Activated T-helper 1 cell treated with anti-CD3 and anti-CD28 coated beads, Interleukin-12 subunit alpha, Interleukin-12 subunit beta, Interleukin-2, Interleukin-4 antibody, amounts not matched to agents 30 ng/mL and 10 ng/mL and 1 ng/mL, durations not matched to agents 14 hours and 24 hours and 36 hours (primary cell): ENCODE measurements around the gene PNMA8B. TPM values are rescaled to one million over a fixed set of nuclear protein-coding genes. Genes with fewer than 3 reads are reported as not detected.
"Not testable (repeated sequence)": the region's sequence is repeated elsewhere in the genome, so short reads cannot be mapped to it uniquely, and the experiment has no call there.

Source experiments
- DNase-seq: peaks from one replicate; pipeline ENCODE4 v3.0.0; 2021; ENCODE audit warnings: low spot score
- H3K27ac Mint-ChIP-seq: one replicate; pipeline ENCODE4 v1.8.0; 2021; ENCODE audit warnings: mild to moderate bottlenecking, mixed read lengths
- H3K27me3 Mint-ChIP-seq: one replicate; pipeline ENCODE4 v1.8.0; 2022; ENCODE audit warnings: mild to moderate bottlenecking, moderate library complexity, mixed read lengths; ENCODE audit not compliant: insufficient read depth
- H3K36me3 Mint-ChIP-seq: one replicate; pipeline ENCODE4 v1.8.0; 2021; ENCODE audit warnings: low read depth, mixed read lengths
- H3K4me1 Mint-ChIP-seq: one replicate; pipeline ENCODE4 v1.8.0; 2021; ENCODE audit warnings: low read depth, mixed read lengths
- H3K4me3 Mint-ChIP-seq: one replicate; pipeline ENCODE4 v1.8.0; 2021; ENCODE audit warnings: mild to moderate bottlenecking, moderate library complexity, mixed read lengths
- H3K9me3 Mint-ChIP-seq: one replicate; pipeline ENCODE4 v1.8.0; 2021; ENCODE audit warnings: mixed read lengths
- intact Hi-C: fragments of 100-400 bp; cut with micrococcal nuclease; formaldehyde crosslinking; loops from one replicate; pipeline ENCODE4 v1.15.1; 2024
- total RNA-seq: library from RNA; stranded (reverse); gene quantifications from 2 replicates; pipeline ENCODE4 v1.2.3, GENCODE V29; 2022

The PNMA8B gene
- total RNA-seq, 1 donor from 2014 or later = not detected

GRCh38 chr19:46524308-46524707 lies 28.6 kb upstream of the PNMA8B start:
- intact Hi-C loops = no loop called here
- Mint-ChIP-seq H3K4me3 (no peak overlapping the region), H3K36me3 (peaks cover 9% of the 10 kb centered on the region), H3K9me3 (peaks cover 19% of the 10 kb centered on the region), H3K4me1 (peaks cover 22% of the 10 kb centered on the region), H3K27ac (no peak overlapping the region), H3K27me3 (no peaks in the 10 kb centered on the region)
- DNase-seq = no peak

- Mint-ChIP-seq H3K4me1 (peaks cover 20% of the 10 kb centered on the region), H3K27ac (peak overlapping the region; percentile 70), H3K4me3 (peak overlapping the region; percentile 31), H3K9me3 (peaks cover 19% of the 10 kb centered on the region)
- H3K36me3 Mint-ChIP-seq, H3K27me3 Mint-ChIP-seq, intact Hi-C loops: not testable (repeated sequence)
- peak; percentile 28 for DNase-seq
Measured at GRCh38 chr19:46522988-46523387, 27.3 kb upstream of the PNMA8B start.

GRCh38 chr19:46521241-46521868 lies 25.7 kb upstream of the PNMA8B start:
- peaks cover 20% of the 10 kb centered on the region for H3K4me1 Mint-ChIP-seq
- H3K9me3 Mint-ChIP-seq = peaks cover 19% of the 10 kb centered on the region
- DNase-seq = no peak
- no peaks in the 10 kb centered on the region for H3K27me3 Mint-ChIP-seq
- H3K27ac Mint-ChIP-seq = peak overlapping the region; percentile 62
- no peak overlapping the region for H3K4me3 Mint-ChIP-seq
- intact Hi-C loops = no loop called here
- H3K36me3 Mint-ChIP-seq = peaks cover 9% of the 10 kb centered on the region

GRCh38 chr19:46520616-46521015 lies 24.9 kb upstream of the PNMA8B start:
- Mint-ChIP-seq H3K36me3 (peaks cover 7% of the 10 kb centered on the region), H3K4me1 (peaks cover 26% of the 10 kb centered on the region), H3K27me3 (peaks cover 3% of the 10 kb centered on the region), H3K4me3 (no peak overlapping the region), H3K27ac (no peak overlapping the region), H3K9me3 (peaks cover 18% of the 10 kb centered on the region)
- DNase-seq = no peak
- intact Hi-C loops = no loop called here

- intact Hi-C loops = no loop called here
- Mint-ChIP-seq H3K4me1 (peaks cover 14% of the 10 kb centered on the region), H3K27ac (no peak overlapping the region), H3K27me3 (peaks cover 12% of the 10 kb centered on the region), H3K9me3 (no peaks in the 10 kb centered on the region), H3K4me3 (no peak overlapping the region), H3K36me3 (no peaks in the 10 kb centered on the region)
- DNase-seq = no peak
Measured at GRCh38 chr19:46517471-46517870, 21.8 kb upstream of the PNMA8B start.

- peaks cover 23% of the 10 kb centered on the region for H3K27me3 Mint-ChIP-seq
Measured at GRCh38 chr19:46515879-46516350, 20.2 kb upstream of the PNMA8B start.

GRCh38 chr19:46515290-46515609 lies 19.6 kb upstream of the PNMA8B start:
- DNase-seq = no peak
- H3K27ac Mint-ChIP-seq = no peak overlapping the region
- intact Hi-C loops = no loop called here
- no peak overlapping the region for H3K4me3 Mint-ChIP-seq
- peaks cover 23% of the 10 kb centered on the region for H3K27me3 Mint-ChIP-seq
- peaks cover 3% of the 10 kb centered on the region for H3K9me3 Mint-ChIP-seq
- H3K36me3 Mint-ChIP-seq = no peaks in the 10 kb centered on the region
- peaks cover 12% of the 10 kb centered on the region for H3K4me1 Mint-ChIP-seq

More at GRCh38 chr19:46515879-46516350, 20.2 kb upstream of the PNMA8B start:
- H3K27ac Mint-ChIP-seq = no peak overlapping the region
- intact Hi-C loops = loop anchor here (1.0 kb wide), 1 partner anchor 26 kb away; no protein-coding TSS in a partner anchor
- peaks cover 12% of the 10 kb centered on the region for H3K4me1 Mint-ChIP-seq
- peaks cover 2% of the 10 kb centered on the region for H3K9me3 Mint-ChIP-seq
- no peak overlapping the region for H3K4me3 Mint-ChIP-seq
- DNase-seq = no peak
- H3K36me3 Mint-ChIP-seq = no peaks in the 10 kb centered on the region

GRCh38 chr19:46514589-46515289 lies 19.1 kb upstream of the PNMA8B start:
- DNase-seq = no peak
- intact Hi-C loops = no loop called here
- peaks cover 3% of the 10 kb centered on the region for H3K9me3 Mint-ChIP-seq
- H3K4me1 Mint-ChIP-seq = peaks cover 12% of the 10 kb centered on the region
- H3K36me3 Mint-ChIP-seq = no peaks in the 10 kb centered on the region
- peaks cover 23% of the 10 kb centered on the region for H3K27me3 Mint-ChIP-seq
- no peak overlapping the region for H3K27ac Mint-ChIP-seq
- H3K4me3 Mint-ChIP-seq = no peak overlapping the region

GRCh38 chr19:46513461-46514236 lies 18.0 kb upstream of the PNMA8B start:
- H3K36me3 Mint-ChIP-seq = no peaks in the 10 kb centered on the region
- H3K9me3 Mint-ChIP-seq = peaks cover 3% of the 10 kb centered on the region
- H3K4me1 Mint-ChIP-seq = peaks cover 12% of the 10 kb centered on the region
- no peak overlapping the region for H3K27ac Mint-ChIP-seq
- DNase-seq = peak; percentile 66
- peaks cover 27% of the 10 kb centered on the region for H3K27me3 Mint-ChIP-seq
- intact Hi-C loops = loop anchor here (1.0 kb wide), 3 partner anchors 111 to 233 kb away; no protein-coding TSS in a partner anchor
- no peak overlapping the region for H3K4me3 Mint-ChIP-seq

- peaks cover 12% of the 10 kb centered on the region for H3K4me1 Mint-ChIP-seq
- H3K27ac Mint-ChIP-seq = no peak overlapping the region
- DNase-seq = no peak
- intact Hi-C loops = no loop called here
- H3K4me3 Mint-ChIP-seq = no peak overlapping the region
- peaks cover 32% of the 10 kb centered on the region for H3K27me3 Mint-ChIP-seq
- H3K36me3 Mint-ChIP-seq = no peaks in the 10 kb centered on the region
- peaks cover 3% of the 10 kb centered on the region for H3K9me3 Mint-ChIP-seq
Measured at GRCh38 chr19:46511237-46511636, 15.6 kb upstream of the PNMA8B start.

GRCh38 chr19:46508206-46508605 lies 12.5 kb upstream of the PNMA8B start:
- DNase-seq = no peak
- Mint-ChIP-seq H3K4me3 (no peak overlapping the region), H3K9me3 (peaks cover 3% of the 10 kb centered on the region), H3K4me1 (no peaks in the 10 kb centered on the region), H3K27ac (no peak overlapping the region), H3K36me3 (no peaks in the 10 kb centered on the region), H3K27me3 (peaks cover 29% of the 10 kb centered on the region)
- intact Hi-C loops = no loop called here

- Mint-ChIP-seq H3K4me1 (no peaks in the 10 kb centered on the region), H3K36me3 (no peaks in the 10 kb centered on the region)
- intact Hi-C loops = no loop called here
Measured at GRCh38 chr19:46503848-46504453, 8.3 kb upstream of the PNMA8B start.

More at GRCh38 chr19:46503848-46504453, 8.3 kb upstream of the PNMA8B start:
- Mint-ChIP-seq H3K9me3 (no peaks in the 10 kb centered on the region), H3K27ac (no peak overlapping the region), H3K27me3 (peaks cover 24% of the 10 kb centered on the region), H3K4me3 (no peak overlapping the region)
- DNase-seq = no peak
